Coronary artery (tissue), 2 donors: ENCODE measurements around the gene PREB.

Experiments used
- DNase-seq: peaks from one replicate; pipeline ENCODE4 v3.0.0-alpha.2; 2017; ENCODE audit warnings: low spot score
- H3K27ac ChIP-seq, 2 donors: fragments of 200-600 bp; sonication (generic); one replicate each; pipeline ENCODE4 v1.5.1; 2016 to 2019
- H3K4me3 ChIP-seq: fragments of 200-600 bp; sonication (generic); 2 replicates; pipeline ENCODE4 v1.5.1; 2016; ENCODE audit warnings: mild to moderate bottlenecking, moderate library complexity
- CTCF ChIP-seq: fragments of 200-600 bp; sonication (generic); IDR thresholded peaks from one replicate; pipeline ENCODE4 v1.5.1; 2019; ENCODE audit warnings: antibody characterized with exemption

The PREB gene

GRCh38 chr2:27133195-27133875 is 1.1 kb downstream of the PREB start:
- peak overlapping the region in 1 of 2 donors; percentile 96 for H3K27ac ChIP-seq
- TF ChIP-seq CTCF: no peak
- no peak for DNase-seq
- peak overlapping the region; percentile 94 for H3K4me3 ChIP-seq

- no peak overlapping the region for H3K27ac ChIP-seq
- DNase-seq: no peak
- no peak overlapping the region for H3K4me3 ChIP-seq
- TF ChIP-seq CTCF: no peak
These were observed 3.0 kb downstream of the PREB start for GRCh38 chr2:27131429-27131828.

- no peak overlapping the region for H3K27ac ChIP-seq
- H3K4me3 ChIP-seq: no peak overlapping the region
- DNase-seq: no peak
- TF ChIP-seq CTCF: no peak
These were observed 4.0 kb downstream of the PREB start for GRCh38 chr2:27130396-27130795.

GRCh38 chr2:27128668-27129571 is 5.5 kb downstream of the PREB start:
- Histone ChIP-seq H3K4me3 (no peak overlapping the region), H3K27ac (no peak overlapping the region)
- DNase-seq: no peak
- no peak for TF ChIP-seq CTCF

GRCh38 chr2:27127883-27128667 is 6.4 kb downstream of the PREB start:
- Histone ChIP-seq H3K4me3 (no peak overlapping the region), H3K27ac (no peak overlapping the region)
- TF ChIP-seq CTCF: no peak
- DNase-seq: no peak

GRCh38 chr2:27126252-27126710 is 8.2 kb downstream of the PREB start:
- DNase-seq: no peak
- Histone ChIP-seq H3K27ac (no peak overlapping the region), H3K4me3 (no peak overlapping the region)
- TF ChIP-seq CTCF: no peak
